HEK293 (cell line): ENCODE data around the gene HSPB6.
A peak's percentile ranks its signal among the peaks of the same experiment; 100 is the strongest.

ENCODE experiments used
- CTCF ChIA-PET: fragments of 350-600 bp; formaldehyde crosslinking; extraction: SDS; loops from one replicate; lab custom pipeline; 2021; ENCODE audit warnings: antibody characterized with exemption; lab: Yijun Ruan, JAX
- POLR2A ChIA-PET: fragments of 300-600 bp; formaldehyde crosslinking; extraction: SDS; loops from one replicate; lab custom pipeline; 2020; ENCODE audit warnings: antibody characterized with exemption, inconsistent platforms; lab: Yijun Ruan, JAX
- H3K27ac ChIP-seq: fragments of 200-500 bp; sonication (Bioruptor generic); 2 replicates; pipeline ENCODE4 v1.5.1; 2014; ENCODE audit warnings: low read depth, low read length, control low read depth, inconsistent platforms; ENCODE audit errors: extremely low read depth
- H3K36me3 ChIP-seq, 2 experiments: fragments of 200-500 bp in 1 of 2; sonication (Bioruptor generic) in 1 of 2; 1 replicate in 1 of 2; 2 replicates in 1 of 2; pipeline ENCODE4 v1.5.1; 2014 to 2017; ENCODE audit warnings: inconsistent platforms in 2 of 2, low read length in 2 of 2; ENCODE audit not compliant: control insufficient read depth in 2 of 2, insufficient read depth in 1 of 2
- H3K4me1 ChIP-seq: fragments of 200-500 bp; sonication (Bioruptor generic); 2 replicates; pipeline ENCODE4 v1.5.1; 2014; ENCODE audit warnings: mild to moderate bottlenecking, low read length, inconsistent platforms; ENCODE audit not compliant: control insufficient read depth, insufficient read depth
- H3K4me3 ChIP-seq: 2 replicates; pipeline ENCODE4 v1.5.1; 2011; ENCODE audit warnings: low read depth, mild to moderate bottlenecking, control low read depth, low read length, moderate library complexity
- H3K9me3 ChIP-seq: fragments of 200-500 bp; sonication (Bioruptor generic); 2 replicates; pipeline ENCODE4 v1.5.1; 2014; ENCODE audit warnings: low read depth, low read length, inconsistent platforms; ENCODE audit not compliant: control insufficient read depth, insufficient read depth
- BCL6B ChIP-seq: fragments of 450-650 bp; formaldehyde crosslinking; IDR thresholded peaks from 2 replicates; pipeline ENCODE4 v1.5.1; 2017; ENCODE audit warnings: missing biosample characterization, missing genetic modification characterization
- EGR2 ChIP-seq: fragments of 450-650 bp; formaldehyde crosslinking; IDR thresholded peaks from 2 replicates; pipeline ENCODE4 v1.5.1; 2016; ENCODE audit warnings: low read depth, missing biosample characterization, missing genetic modification characterization
- GLIS1 ChIP-seq: fragments of 450-650 bp; formaldehyde crosslinking; IDR thresholded peaks from 2 replicates; pipeline ENCODE4 v1.5.1; 2016; ENCODE audit warnings: missing biosample characterization, missing genetic modification characterization
- HOXD13 ChIP-seq: sonication (generic); formaldehyde crosslinking; IDR thresholded peaks from 2 replicates; pipeline ENCODE4 v1.8.0; 2022; ENCODE audit warnings: missing genetic modification reagents, borderline replicate concordance
- KLF1 ChIP-seq: fragments of 450-650 bp; formaldehyde crosslinking; IDR thresholded peaks from 2 replicates; pipeline ENCODE4 v1.5.1; 2016; ENCODE audit warnings: missing biosample characterization, missing genetic modification characterization
- KLF17 ChIP-seq: fragments of 450-650 bp; formaldehyde crosslinking; IDR thresholded peaks from 2 replicates; pipeline ENCODE4 v1.5.1; 2016; ENCODE audit warnings: missing biosample characterization, missing genetic modification characterization
- KLF8 ChIP-seq: fragments of 450-650 bp; formaldehyde crosslinking; IDR thresholded peaks from 2 replicates; pipeline ENCODE4 v1.5.1; 2016; ENCODE audit warnings: missing biosample characterization, missing genetic modification characterization
- YY1 ChIP-seq: fragments of 450-650 bp; formaldehyde crosslinking; IDR thresholded peaks from 2 replicates; pipeline ENCODE4 v1.5.1; 2018; ENCODE audit warnings: missing biosample characterization, missing genetic modification characterization
- ZBTB48 ChIP-seq: fragments of 450-650 bp; formaldehyde crosslinking; IDR thresholded peaks from 2 replicates; pipeline ENCODE4 v1.5.1; 2016; ENCODE audit warnings: missing biosample characterization, missing genetic modification characterization
- ZFHX2 ChIP-seq: fragments of 450-650 bp; formaldehyde crosslinking; conservative IDR thresholded peaks from 2 replicates; pipeline ENCODE4 v1.5.1; 2016; ENCODE audit warnings: missing biosample characterization, missing genetic modification characterization
- ZFP41 ChIP-seq: fragments of 450-650 bp; formaldehyde crosslinking; IDR thresholded peaks from 2 replicates; pipeline ENCODE4 v1.5.1; 2016; ENCODE audit warnings: missing biosample characterization, missing genetic modification characterization, borderline replicate concordance
- ZNF114 ChIP-seq: fragments of 450-650 bp; formaldehyde crosslinking; IDR thresholded peaks from 2 replicates; pipeline ENCODE4 v1.5.0; 2017; ENCODE audit warnings: missing biosample characterization, missing genetic modification characterization
- ZNF133 ChIP-seq: fragments of 450-650 bp; formaldehyde crosslinking; IDR thresholded peaks from 2 replicates; pipeline ENCODE4 v1.5.1; 2016; ENCODE audit warnings: missing biosample characterization, missing genetic modification characterization
- ZNF157 ChIP-seq: fragments of 450-650 bp; formaldehyde crosslinking; IDR thresholded peaks from 2 replicates; pipeline ENCODE4 v1.5.1; 2016; ENCODE audit warnings: missing biosample characterization, missing genetic modification characterization
- ZNF174 ChIP-seq: fragments of 450-650 bp; formaldehyde crosslinking; IDR thresholded peaks from 2 replicates; pipeline ENCODE4 v1.5.0; 2017; ENCODE audit warnings: missing biosample characterization, mild to moderate bottlenecking, missing genetic modification characterization
- ZNF292 ChIP-seq: fragments of 450-650 bp; formaldehyde crosslinking; IDR thresholded peaks from 2 replicates; pipeline ENCODE4 v1.5.1; 2016; ENCODE audit warnings: low read depth, missing biosample characterization, missing genetic modification characterization, borderline replicate concordance
- ZNF341 ChIP-seq: fragments of 450-650 bp; formaldehyde crosslinking; IDR thresholded peaks from 2 replicates; pipeline ENCODE4; 2016; ENCODE audit warnings: low read depth, missing biosample characterization, missing genetic modification characterization
- ZNF354C ChIP-seq: fragments of 450-650 bp; formaldehyde crosslinking; IDR thresholded peaks from 2 replicates; pipeline ENCODE4 v1.5.1; 2016; ENCODE audit warnings: missing biosample characterization, missing genetic modification characterization, low read depth, borderline replicate concordance
- ZNF48 ChIP-seq: fragments of 450-650 bp; formaldehyde crosslinking; IDR thresholded peaks from 2 replicates; pipeline ENCODE4 v1.5.1; 2016; ENCODE audit warnings: missing biosample characterization, missing genetic modification characterization
- ZNF529 ChIP-seq: fragments of 450-650 bp; formaldehyde crosslinking; IDR thresholded peaks from 2 replicates; pipeline ENCODE4 v1.5.1; 2017; ENCODE audit warnings: missing genetic modification characterization, missing biosample characterization; ENCODE audit not compliant: insufficient replicate concordance
- ZNF600 ChIP-seq: fragments of 450-650 bp; formaldehyde crosslinking; IDR thresholded peaks from 2 replicates; pipeline ENCODE4 v1.5.1; 2016; ENCODE audit warnings: missing biosample characterization, missing genetic modification characterization
- ZNF639 ChIP-seq: fragments of 450-650 bp; formaldehyde crosslinking; IDR thresholded peaks from 2 replicates; pipeline ENCODE4 v1.5.1; 2016; ENCODE audit warnings: missing biosample characterization, missing genetic modification characterization
- ZNF704 ChIP-seq: fragments of 450-650 bp; formaldehyde crosslinking; IDR thresholded peaks from 2 replicates; pipeline ENCODE4 v1.5.1; 2016; ENCODE audit warnings: missing biosample characterization, missing genetic modification characterization
- ZNF707 ChIP-seq: fragments of 450-650 bp; formaldehyde crosslinking; IDR thresholded peaks from 2 replicates; pipeline ENCODE4 v1.5.1; 2016; ENCODE audit warnings: missing biosample characterization, missing genetic modification characterization
- ZNF792 ChIP-seq: fragments of 450-650 bp; formaldehyde crosslinking; IDR thresholded peaks from 2 replicates; pipeline ENCODE4 v1.5.1; 2016; ENCODE audit warnings: missing biosample characterization, missing genetic modification characterization

HSPB6 gene

GRCh38 chr19:35731353-35731752, 25.5 kb downstream of the HSPB6 start (continued):
- TF ChIP-seq ZNF639 (tag by site-specific recombination) (no peak), YY1 (tag by site-specific recombination) (no peak), ZFHX2 (tag by site-specific recombination) (no peak), ZNF48 (no peak), KLF1 (peak; percentile 99), ZNF354C (tag by site-specific recombination) (no peak), EGR2 (tag by site-specific recombination) (peak; percentile 43; the same call in 1 of the 2 replicates), ZFP41 (tag by site-specific recombination) (no peak), GLIS1 (tag by site-specific recombination) (no peak), ZNF114 (tag by site-specific recombination) (no peak), ZNF707 (tag by site-specific recombination) (no peak), ZNF133 (no peak), KLF17 (tag by site-specific recombination) (0 out of 2 replicates have a peak, but pooled peaks have one; percentile 32), BCL6B (tag by site-specific recombination) (no peak), ZBTB48 (tag by site-specific recombination) (no peak), ZNF174 (no peak), ZNF341 (tag by site-specific recombination) (no peak), ZNF600 (tag by site-specific recombination) (peak; percentile 81), ZNF704 (tag by site-specific recombination) (no peak), ZNF529 (tag by site-specific recombination) (no peak), ZNF157 (tag by site-specific recombination) (no peak), HOXD13 (CRISPR knock-in tag) (no peak)

DNA sequence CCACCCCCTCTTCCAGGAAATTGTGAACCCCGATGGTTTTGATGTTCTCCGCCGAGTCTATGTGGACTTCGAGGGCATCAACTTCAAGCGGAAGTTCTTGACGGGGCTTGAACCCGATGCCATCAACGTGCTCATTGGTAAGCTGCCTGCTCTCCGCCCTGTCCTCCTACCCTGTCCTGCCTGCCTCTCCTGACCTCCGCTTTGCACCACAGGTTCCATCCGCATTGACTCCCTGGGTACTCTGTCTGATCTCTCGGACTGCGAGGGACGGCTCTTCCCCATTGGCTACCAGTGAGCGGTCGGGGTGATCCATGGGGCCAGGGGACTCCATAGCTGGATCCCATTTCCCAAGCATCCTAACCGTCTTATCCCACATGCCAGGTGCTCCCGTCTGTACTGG, 26.5 kb downstream of the HSPB6 start:
- H3K27ac ChIP-seq = no peak overlapping the region
- H3K9me3 ChIP-seq = no peaks in the 10 kb centered on the region
- no peak overlapping the region for H3K4me3 ChIP-seq
- H3K4me1 ChIP-seq = no peaks in the 10 kb centered on the region
- ChIA-PET CTCF (interaction anchor here (0.7 to 1.3 kb wide), 3 partner anchors 11 to 192 kb away, joined by 3 to 4 read pairs (median 3); no protein-coding TSS in a partner anchor), POLR2A (interaction anchor here (0.9 to 13.6 kb wide), 4 partner anchors 7 to 36 kb away, joined by 3 to 204 read pairs (median 6); partner anchors contain the start of genes IGFLR1 and LIN37)
- TF ChIP-seq KLF8 (tag by site-specific recombination) (no peak), ZNF792 (tag by site-specific recombination) (no peak), ZNF292 (tag by site-specific recombination) (no peak), ZNF114 (tag by site-specific recombination) (no peak)
- H3K36me3 ChIP-seq = peaks cover 97 to 98% of the 10 kb centered on the region in 2 experiments
